ENCODE data around the gene CFLAR. TPM values are rescaled to one million over a fixed set of nuclear protein-coding genes. Genes with fewer than 3 reads are reported as not detected.
"Not testable (repeated sequence)": the region's sequence is repeated elsewhere in the genome, so short reads cannot be mapped to it uniquely, and the experiment has no call there.

Gene CFLAR
- total RNA-seq, 1 experiment from 2014 or later, result 57.8 TPM

DNA sequence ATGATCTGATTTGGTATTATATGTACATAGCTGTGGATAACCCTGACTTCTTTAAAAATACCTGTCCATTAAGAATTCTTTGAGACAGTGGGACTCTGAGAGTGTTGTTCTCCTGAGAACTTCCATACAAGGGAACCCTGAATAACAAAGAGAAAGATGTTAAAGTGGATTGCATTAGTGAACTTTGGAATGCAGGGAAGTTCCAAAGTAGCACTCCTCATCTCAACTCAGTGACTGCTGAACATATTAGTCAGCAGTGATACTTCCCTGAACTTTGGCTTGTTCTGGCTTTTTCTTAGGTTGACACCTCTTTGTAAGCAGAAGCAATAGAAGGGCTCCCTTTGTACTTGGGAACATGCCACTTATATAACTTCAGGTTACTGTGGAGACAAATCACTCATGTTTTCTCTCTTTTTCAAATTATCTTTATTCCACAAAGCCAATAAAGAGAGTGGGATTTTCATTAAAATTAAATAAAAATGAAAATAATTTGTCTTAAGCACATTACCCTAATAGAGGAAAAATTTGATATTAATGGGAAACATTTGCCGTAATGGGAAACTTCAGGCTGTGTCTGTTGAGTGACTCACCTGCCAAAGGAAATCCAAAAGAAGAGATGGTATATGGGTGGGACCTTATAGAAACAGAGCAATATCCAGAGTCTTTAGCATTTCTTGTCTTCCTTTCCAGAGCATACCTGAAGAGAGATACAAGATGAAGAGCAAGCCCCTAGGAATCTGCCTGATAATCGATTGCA is 33.3 kb downstream of the CFLAR start:
- peak; percentile 96 for DNase-seq (ENCODE audit: low spot score)

DNA sequence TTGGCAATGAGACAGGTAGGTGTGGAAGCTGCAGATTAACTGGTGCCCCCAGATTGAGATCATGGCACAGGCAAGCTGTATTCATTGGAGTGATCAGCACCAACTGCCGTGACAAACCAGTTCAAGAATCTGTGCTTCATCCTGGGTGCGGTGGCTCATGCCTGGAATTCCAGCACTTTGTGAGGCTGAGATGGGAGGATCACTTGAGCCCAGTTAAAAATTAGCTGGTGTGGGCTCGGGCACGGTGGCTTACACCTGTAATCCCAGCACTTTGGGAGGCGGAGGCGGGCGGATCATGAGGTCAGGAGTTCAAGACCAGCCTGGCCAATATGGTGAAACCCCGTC is 33.8 kb downstream of the CFLAR start:
- peak; percentile 87 for DNase-seq (ENCODE audit: low spot score)

DNA sequence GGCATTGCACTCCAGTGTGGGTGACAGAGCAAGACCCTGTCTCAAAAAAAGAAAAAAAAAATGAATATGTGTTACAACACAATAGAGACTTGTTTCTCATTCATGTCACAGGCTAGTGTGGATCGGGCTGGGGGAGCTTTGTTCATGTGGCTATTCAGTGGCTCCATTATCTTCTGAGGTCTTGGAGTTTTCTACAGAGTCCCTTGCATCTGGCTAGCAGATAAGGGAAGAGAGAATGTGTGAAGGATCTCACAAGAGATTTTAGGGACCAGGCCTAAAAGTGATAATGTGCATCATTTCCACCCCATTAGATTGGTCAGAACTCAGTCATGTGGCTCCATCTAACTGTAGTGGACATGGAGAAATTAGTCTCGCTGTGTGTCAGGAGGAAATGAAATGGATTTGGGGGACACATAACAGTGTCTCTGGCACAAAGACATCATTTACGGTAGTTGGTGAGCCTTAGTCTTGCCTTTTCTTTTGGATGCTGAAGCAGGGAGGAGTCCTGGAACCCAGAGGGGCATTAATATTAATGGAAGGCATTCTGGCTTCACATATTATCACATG is 34.6 kb downstream of the CFLAR start:
- peak; percentile 54 for DNase-seq (ENCODE audit: low spot score)

DNA sequence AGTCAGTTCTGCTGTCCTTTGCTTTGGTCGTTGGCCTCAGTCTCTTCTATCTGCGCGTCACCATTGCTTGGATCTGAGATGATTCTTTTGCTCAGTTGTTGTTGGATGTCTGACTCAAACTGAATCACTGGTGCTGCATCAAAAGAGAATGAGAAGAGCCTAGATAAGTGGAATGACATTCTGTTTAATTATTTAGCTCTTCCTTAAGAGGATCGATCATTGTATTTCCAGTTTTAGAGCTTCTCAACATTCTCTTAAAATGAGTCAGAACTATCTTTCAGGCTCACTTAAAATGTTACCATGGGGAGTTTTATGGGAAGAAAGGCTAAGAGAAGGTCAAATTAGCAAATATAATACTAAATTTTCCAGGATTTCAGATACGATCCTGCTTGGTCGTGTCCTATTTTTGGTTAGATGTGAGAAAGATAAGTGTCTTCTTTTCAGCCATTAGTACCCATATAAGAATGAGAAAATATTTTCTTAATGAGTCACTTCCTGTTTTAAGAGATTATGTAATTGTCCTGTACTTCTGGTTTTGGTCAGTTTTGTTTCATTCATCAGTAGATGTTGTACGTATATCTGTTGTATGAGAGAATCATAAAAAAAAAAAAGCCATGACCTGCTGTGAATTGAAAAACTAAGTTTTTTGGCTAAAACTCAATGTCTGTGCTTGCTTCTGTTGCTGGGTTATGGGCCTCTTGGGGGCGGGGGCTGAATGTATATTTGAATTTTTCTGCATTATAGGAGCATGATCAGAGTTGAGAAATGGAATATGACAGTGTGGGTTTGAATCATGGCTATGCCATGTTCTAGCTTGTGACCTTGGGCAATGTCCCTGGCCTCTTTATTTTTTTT is 35.4 kb downstream of the CFLAR start:
- peak; percentile 94 for DNase-seq (ENCODE audit: low spot score)

DNA sequence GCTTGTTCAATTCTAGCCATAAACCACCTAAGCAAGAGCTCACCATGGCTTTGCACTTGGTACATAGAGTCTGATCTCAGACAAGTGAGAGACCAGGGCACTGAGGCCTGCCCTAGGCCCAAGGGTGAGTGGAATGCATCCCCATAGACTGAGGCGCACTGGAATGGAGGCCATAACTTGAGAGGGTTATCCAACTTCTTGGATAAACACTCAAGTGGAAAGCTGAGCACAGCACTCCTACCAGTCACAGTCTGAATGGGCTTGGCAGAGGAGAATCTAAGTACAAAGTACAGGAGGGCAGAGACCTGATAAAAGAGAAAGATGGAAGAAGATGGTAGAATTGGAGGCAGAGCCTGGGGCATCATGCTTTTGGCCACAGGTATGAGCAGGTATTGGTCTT is 36.6 kb downstream of the CFLAR start:
- DNase-seq (ENCODE audit: low spot score), result no peak

DNA sequence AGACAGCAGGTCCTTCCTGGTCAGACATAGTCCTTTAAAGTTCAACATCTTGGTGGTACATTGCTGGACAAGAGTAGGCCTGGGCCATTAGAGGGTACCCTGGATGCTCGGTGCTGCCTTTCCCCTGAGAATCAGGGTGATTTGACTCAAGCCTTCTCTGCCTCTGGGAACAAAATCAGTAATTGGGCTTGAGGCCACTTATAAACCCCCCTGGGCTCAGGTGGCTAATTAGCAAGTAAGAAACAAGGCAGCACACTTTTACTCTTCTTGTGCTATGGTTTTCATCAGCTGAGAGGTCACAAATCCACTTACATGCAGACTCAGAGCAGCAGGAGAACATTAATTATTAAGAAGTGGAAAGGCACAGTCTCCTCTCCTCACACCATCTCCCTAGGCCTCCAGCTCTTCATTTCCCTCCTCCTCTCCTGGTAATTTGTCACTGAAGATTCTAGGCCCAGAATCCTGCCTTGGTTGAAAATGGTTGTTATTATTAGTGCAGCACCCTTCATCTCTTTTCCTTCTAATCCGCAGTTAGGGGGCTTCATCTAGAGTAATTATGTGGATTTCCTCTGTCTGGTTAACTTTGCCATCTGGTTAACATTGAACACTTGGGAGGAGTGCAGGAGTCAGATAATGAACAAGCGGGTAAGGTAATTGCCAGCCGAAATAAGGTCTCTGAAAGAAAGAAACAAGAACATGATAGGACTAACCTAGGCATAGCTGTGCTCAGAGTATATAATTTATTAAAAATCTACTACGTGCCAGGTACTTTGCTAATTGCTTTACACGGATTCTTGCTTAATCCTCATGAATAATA is 37.2 kb downstream of the CFLAR start:
- no peak for DNase-seq (ENCODE audit: low spot score)

DNA sequence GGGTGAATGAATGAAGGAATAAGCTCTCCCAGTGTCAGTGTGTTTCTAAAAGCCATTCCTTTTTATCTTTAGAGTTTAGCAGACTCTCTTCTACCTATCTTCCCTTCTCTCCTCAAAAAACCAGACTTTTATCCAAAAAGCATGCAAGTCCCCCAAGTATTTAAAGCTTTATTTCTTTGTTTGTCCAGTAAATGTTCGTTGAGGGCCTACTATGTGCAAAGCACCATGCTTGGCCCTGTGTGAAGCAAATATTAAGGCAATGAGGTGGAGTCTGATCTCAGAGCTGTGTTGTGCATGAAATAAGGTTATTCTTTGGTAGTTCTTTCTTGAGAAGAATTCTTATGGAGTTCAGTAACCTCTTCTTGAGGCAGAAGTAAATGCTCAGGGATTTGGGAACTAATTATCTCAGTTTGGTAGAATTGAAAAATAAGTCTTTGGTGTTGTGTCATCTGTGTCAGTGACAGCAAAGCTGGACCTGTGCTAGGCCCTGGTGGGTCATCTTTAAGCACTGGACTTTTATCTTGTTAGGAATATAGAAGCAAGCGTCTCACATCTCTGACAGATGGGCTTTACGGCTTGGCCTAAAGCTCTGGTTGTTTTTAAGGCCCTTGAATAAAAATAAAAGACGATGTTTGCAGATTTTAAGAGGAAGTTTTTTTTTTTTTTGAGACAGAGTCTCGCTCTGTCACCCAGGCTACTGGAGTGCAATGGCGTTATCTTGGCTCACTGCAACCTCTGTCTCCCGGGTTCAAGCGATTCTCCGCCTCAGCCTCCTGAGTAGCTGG is 38.8 kb downstream of the CFLAR start:
- no peak for DNase-seq (ENCODE audit: low spot score)

DNA sequence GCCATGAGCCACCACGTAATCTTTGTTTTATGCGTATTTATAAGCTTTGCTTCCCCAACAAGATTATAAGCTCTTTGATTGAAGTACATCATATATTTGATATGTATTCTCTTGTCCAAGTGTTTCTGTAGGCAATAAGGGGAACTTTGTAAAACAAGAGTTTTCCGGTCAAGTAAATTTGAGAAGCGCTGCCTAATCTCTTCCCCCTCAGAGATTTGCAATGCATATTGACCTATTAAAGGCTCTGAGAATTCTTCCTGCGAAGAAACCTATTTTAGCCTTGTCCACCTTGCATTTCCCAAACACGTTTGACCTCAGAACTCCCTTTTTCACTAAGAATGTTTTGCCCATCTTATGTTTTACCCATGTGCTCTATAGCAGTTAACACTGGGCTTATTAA is 40.1 kb downstream of the CFLAR start:
- no peak for DNase-seq (ENCODE audit: low spot score)

DNA sequence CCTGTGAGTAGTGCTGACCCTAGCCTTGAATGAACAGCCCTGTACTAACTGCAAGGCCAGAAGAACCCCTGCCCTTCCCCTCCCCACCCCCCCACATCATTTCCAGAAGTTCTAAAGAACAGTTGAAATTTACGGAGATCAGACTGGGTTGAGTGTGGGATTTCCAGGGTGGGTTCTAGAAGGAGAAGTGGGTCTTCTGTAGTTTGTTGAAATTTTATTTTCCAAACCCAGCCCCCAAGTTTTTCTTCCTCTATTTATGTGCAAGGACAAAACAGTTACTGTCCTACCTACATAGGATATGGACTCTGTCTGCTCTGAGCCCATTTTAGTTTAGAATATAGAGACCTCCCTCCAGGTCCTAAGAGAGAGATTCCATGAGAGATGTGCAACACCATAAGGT is 40.7 kb downstream of the CFLAR start:
- no peak for DNase-seq (ENCODE audit: low spot score)

DNA sequence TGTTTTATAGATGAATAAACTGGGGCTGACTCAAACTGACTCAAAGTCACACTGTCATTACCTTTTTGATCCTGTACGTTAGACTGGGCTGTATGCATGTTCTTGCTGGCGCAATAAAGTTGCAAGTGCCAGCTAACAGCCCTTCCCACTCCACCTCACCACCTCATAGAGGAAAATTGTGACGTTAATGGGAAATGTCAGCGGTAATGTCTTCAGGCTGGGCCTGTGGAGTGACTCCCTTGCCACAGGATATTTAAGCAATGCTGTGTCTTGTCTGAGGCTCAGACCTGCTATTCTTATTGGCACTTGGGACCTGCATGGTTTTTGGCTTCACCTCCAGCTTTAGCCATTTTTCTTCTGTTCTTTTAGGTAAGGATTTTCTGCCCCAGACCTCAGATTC is 41.7 kb downstream of the CFLAR start:
- DNase-seq (ENCODE audit: low spot score), result peak; percentile 30

DNA sequence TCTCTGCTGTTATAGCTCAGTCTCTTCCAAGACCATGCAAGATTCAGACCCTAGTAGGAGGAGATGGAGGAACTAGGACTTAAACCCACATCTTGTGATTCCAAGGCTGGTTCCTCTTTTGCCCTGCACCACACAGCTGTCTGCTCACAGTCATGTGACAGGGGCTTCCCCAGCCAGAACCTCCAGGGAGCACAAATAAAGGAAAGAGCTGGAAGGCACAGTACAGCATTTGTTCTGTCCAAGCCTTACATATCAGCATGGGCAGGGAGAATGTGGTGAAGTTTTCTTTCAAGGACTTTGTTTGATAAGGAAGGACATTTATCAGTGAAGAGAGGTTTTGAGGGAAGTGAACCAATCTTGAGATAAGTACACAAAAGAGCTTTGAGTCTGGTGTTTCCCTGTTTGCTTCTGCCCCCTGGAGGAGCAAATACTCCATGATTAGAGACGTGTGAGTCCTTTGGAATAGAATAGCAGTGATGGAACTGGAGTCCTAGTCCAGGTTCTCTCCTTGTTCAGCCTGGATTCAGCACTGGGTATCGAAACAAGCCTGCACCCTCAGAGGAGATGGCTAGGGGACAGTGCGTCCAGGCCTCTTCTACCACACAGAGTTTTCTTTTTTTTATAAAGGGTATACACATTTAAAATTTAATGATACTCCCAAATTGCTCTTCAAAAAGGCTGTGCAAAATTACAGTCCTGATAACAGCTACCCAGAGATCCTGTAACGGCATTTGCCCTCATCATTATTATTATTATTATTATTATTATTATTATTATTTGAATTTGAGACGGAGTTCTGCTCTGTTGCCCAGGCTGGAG is 42.4 kb downstream of the CFLAR start:
- peak; percentile 86 for DNase-seq (ENCODE audit: low spot score)

DNA sequence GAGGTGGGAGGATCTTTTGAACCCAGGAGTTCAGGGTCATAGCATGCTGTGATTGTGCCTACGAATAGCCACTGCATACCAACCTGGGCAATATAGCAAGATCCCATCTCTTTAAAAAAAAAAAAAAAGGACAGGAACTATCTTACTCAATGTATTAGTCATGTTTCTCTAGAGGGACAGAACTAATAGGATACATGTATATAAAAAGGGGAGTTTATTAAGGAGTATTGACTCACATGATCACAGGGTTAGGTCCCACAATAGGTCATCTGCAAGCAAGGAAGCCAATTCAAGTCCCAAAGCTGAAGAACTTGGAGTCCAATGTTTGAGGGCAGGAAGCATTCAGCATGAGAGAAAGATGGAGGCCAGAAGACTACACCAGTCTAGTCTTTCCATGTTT is 48.2 kb downstream of the CFLAR start:
- DNase-seq (ENCODE audit: low spot score), result no peak

DNA sequence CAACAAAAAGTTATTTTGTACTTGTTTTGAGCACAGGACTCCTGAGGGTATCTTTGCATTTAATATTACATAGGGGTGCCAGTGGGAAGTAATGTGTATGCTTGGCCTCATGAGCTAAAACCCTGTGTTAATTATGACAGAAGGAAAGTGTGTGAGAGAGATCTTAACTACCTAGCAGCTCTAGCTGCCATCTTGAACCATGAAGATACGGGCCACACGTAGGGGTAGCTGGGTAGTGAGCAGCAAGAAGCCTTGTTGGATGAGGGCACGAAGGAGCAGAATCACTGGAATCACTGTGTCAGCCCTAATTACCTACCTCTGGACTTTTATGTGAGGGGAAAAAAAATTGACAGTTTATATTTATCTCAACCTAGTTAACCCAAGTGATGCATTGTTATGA is 51.6 kb downstream of the CFLAR start:
- DNase-seq (ENCODE audit: low spot score), result no peak

DNA sequence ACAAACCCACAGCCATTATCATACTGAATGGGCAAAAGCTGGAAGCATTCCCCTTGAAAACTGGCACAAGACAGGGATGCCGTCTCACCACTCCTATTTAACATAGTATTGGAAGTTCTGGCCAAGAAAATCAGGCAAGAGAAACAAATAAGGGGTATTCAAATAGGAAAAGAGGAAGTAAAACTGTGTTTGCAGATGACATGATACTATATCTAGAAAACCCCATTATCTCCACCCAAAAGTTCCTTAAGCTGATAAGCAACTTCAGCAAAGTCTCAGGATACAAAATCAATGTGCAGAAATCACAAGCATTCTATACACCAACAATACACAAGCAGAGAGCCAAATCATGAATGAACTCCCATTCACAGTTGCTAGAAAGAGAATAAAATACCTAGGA is 52.5 kb downstream of the CFLAR start:
- not testable (repeated sequence) for DNase-seq (ENCODE audit: low spot score)

DNA sequence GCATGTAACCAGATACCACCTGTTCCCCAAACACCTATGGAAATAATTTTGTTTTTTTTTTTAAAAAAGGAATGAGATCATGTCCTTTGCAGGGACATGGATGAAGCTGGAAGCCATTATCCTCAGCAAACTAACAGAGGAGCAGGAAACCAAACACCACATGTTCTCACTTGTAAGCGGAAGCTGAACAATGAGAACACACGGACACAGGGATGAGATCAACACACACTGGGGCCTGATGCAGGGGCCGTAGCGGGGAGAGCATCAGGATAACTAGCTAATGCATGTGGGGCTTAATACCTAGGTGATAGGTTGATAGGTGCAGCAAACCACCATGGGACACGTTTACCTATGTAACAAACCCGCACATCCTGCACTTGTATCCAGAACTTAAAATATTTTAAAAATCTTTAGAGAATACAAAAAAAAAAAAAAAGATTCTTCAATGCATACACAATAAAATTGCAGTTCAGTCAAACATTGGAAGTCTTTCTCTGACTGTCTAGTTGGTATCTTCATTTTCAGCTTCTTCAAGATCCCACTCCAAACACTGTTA is 55.4 kb downstream of the CFLAR start:
- DNase-seq (ENCODE audit: low spot score), result no peak

DNA sequence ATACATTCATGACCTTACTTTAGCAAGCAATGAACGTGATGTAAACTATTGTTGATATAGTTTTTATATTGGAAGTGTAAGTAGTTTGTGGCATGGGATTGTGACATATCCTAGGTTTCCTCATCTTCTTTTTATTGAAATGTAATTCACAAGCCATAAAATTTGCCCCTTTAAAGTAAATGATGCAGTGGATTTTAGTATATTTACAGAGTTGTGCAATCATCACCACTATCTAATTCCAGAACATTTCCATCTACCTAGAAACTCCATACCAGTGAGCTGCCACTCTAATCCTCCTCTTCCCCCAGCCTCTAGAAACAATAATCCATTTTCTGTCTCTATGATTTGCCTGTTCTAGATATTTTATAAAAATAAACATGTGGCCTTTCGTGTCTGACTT is 56.3 kb downstream of the CFLAR start:
- no peak for DNase-seq (ENCODE audit: low spot score)

DNA sequence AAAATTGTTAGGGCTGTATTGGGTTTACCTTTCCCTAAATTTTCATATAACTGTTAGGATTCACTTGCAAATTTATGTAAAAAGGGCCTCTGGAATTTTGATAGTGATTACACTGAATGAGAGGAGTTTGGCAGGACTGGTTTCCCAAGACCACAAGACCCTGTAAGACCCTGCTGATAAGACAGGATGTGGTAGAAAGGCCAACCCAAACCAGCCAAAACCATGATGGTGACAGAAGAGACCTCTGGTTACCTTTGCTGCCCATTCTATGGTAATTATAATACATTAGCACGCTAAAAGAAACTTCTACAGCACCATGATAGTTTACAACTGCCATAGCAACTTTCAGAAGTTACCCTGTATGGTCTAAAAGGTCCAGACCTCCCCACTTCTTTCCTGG is 58.7 kb downstream of the CFLAR start:
- DNase-seq (ENCODE audit: low spot score), result no peak

DNA sequence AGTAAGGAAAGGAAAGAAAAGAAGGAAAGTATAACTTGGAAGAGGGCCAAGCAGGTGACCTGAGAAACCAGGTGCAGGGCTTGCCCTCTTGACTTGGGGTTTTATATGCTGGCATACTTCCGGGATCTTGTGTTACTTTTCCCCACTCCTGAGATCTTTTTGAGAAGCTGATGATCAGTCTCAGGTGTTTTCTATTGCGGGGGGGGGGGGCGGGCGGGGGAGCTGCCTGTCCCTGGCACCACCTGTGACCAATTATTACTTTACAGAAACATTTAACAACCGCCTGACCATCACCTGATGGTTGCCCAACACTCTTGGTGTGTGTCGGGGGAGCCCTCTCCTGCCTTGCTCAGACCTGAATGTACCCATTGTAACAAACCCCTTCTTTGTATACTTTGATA is 60.1 kb downstream of the CFLAR start:
- no peak for DNase-seq (ENCODE audit: low spot score)

DNA sequence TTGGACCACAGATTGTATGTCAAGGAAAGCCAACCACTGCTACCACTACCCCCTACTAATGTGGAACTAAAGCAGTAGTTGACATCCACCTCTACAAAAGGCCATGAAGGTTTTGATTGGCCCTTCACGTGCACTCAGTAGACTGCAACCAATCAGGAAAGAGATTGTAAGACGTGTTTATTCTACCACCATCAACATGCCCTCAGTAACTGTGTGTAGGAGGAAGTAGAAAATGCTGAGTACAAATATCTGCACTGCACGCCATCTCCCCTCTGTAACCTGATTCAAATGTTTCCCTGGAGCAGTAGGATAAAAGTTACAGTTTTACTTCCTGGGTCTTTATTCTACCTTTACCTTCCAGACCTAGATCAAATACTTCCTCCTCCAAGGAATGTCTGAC is 64.0 kb downstream of the CFLAR start:
- no peak for DNase-seq (ENCODE audit: low spot score)
